Esophagus squamous epithelium (tissue), 4 donors: ENCODE results near the gene TULP1.

Experiments used
- POLR2A ChIP-seq, 4 donors: fragments of 450-650 bp; IDR thresholded peaks; one replicate each; pipeline ENCODE4 v1.6.1; 2017; ENCODE audit warnings: antibody characterized with exemption in 4 of 4, mild to moderate bottlenecking in 4 of 4, moderate library complexity in 3 of 4
- TF ChIP-seq, protein P1 (sequence below), 6 experiments: fragments of 450-650 bp in 4 of 6; fragments of 200-600 bp in 2 of 6; sonication (generic) in 2 of 6; IDR thresholded peaks; one replicate each; pipeline ENCODE4 v1.5.1; 2016 to 2019; ENCODE audit warnings: antibody characterized with exemption in 6 of 6, mild to moderate bottlenecking in 4 of 6, moderate library complexity in 4 of 6

DNA sequence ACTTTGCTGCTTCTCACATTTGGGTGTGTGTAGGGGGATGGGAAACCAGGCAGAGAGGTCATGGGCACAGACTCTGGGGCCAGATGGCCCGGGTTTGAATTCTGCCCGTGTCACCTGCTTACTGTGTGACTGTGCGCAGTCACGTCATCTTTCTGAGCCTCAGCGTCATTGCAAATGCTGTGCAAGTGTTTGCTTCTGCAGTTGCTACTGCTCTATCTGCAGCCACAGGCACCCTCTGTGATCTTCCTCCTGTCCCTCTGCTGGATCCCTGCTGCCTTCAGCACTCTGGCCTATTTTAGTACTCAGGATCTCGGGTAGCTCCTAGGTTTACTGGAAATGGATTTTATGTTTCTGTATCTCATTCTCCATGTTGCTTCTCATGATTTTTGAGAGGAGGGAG is 40.6 kb upstream of the TULP1 start:
- TF ChIP-seq, protein P1, sequence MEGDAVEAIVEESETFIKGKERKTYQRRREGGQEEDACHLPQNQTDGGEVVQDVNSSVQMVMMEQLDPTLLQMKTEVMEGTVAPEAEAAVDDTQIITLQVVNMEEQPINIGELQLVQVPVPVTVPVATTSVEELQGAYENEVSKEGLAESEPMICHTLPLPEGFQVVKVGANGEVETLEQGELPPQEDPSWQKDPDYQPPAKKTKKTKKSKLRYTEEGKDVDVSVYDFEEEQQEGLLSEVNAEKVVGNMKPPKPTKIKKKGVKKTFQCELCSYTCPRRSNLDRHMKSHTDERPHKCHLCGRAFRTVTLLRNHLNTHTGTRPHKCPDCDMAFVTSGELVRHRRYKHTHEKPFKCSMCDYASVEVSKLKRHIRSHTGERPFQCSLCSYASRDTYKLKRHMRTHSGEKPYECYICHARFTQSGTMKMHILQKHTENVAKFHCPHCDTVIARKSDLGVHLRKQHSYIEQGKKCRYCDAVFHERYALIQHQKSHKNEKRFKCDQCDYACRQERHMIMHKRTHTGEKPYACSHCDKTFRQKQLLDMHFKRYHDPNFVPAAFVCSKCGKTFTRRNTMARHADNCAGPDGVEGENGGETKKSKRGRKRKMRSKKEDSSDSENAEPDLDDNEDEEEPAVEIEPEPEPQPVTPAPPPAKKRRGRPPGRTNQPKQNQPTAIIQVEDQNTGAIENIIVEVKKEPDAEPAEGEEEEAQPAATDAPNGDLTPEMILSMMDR (IDR thresholded peaks at IDR 0.05), result no peak
- no peak for TF ChIP-seq POLR2A (IDR thresholded peaks at IDR 0.05)
